ENCODE results near the gene GRIA3.

GRCh38 chrX:123171781-123172180, 12.3 kb upstream of the GRIA3 start:
- TF ChIP-seq CTCF (IDR thresholded peaks at IDR 0.05; ENCODE audit: low read length), result no peak
- TF ChIP-seq EZH2 (IDR thresholded peaks at IDR 0.05; ENCODE audit: borderline replicate concordance, low read length), result no peak
